OCI-LY3 (cell line): ENCODE data around the gene DNASE1L2.

ENCODE experiments used
- EZH2phosphoT487 ChIP-seq: fragments of 200-600 bp; shearing (Covaris generic); IDR thresholded peaks from 2 replicates; pipeline ENCODE4 v1.6.1; 2018; ENCODE audit warnings: antibody characterized with exemption, mixed run types, low read depth
- TF ChIP-seq, protein P1 (sequence below): fragments of 200-600, 300-600 bp; sonication (generic); IDR thresholded peaks from 2 replicates; pipeline ENCODE4 v1.5.1; 2014; ENCODE audit warnings: antibody characterized with exemption, low read length, low read depth

DNA sequence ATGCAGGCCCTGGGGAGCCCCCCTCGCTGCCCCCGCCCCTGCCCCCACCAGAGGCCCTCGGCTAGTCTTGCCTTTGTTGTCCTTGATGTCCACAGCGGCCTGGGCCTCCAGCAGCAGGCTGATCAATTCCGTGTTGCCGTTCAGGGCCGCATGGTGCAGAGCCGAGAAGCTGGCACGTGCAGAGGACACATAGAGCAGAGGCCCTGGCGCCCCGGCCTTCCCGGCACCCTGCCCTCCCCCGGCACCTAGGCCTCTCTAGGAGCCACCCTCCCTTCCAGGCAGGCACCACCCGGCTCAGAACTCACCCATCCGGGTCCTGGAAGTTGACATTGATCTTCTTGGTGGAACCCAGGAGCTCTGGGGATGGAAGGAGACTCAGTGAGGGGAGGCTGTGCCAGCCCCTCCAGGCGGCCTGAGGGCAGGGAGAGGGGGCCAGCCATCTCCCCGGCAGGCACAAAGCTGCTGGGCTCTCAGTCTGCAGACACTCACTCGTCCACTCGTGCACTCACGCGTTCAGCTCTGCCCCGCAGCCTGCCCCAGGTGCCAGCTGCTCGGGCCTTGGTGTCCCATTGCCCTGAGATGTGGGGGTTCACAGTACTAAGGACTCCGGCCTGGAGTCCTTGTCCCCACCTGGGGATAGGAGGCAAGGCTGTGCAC is 46.1 kb upstream of the DNASE1L2 start:
- TF ChIP-seq, protein P1, sequence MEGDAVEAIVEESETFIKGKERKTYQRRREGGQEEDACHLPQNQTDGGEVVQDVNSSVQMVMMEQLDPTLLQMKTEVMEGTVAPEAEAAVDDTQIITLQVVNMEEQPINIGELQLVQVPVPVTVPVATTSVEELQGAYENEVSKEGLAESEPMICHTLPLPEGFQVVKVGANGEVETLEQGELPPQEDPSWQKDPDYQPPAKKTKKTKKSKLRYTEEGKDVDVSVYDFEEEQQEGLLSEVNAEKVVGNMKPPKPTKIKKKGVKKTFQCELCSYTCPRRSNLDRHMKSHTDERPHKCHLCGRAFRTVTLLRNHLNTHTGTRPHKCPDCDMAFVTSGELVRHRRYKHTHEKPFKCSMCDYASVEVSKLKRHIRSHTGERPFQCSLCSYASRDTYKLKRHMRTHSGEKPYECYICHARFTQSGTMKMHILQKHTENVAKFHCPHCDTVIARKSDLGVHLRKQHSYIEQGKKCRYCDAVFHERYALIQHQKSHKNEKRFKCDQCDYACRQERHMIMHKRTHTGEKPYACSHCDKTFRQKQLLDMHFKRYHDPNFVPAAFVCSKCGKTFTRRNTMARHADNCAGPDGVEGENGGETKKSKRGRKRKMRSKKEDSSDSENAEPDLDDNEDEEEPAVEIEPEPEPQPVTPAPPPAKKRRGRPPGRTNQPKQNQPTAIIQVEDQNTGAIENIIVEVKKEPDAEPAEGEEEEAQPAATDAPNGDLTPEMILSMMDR: no peak
- TF ChIP-seq EZH2phosphoT487: no peak
